HL-60 (cell line): ENCODE results near the gene EAPP.
"Not testable (repeated sequence)": the region's sequence is repeated elsewhere in the genome, so short reads cannot be mapped to it uniquely, and the experiment has no call there.

Experiments
- DNase-seq, 2 experiments: peaks; one replicate each; pipeline ENCODE4 v3.0.0-alpha.2; 2010 to 2020; ENCODE audit warnings: low read depth in 1 of 2, low spot score in 1 of 2
- H3K27ac ChIP-seq: fragments of 250-450 bp; sonication (Bioruptor Pico); replicated peaks from 2 replicates; pipeline ENCODE4 v1.5.1; 2020; ENCODE audit warnings: mild to moderate bottlenecking, moderate library complexity
- H3K27me3 ChIP-seq: fragments of 250-450 bp; sonication (Bioruptor Pico); 2 replicates; pipeline ENCODE4 v1.5.1; 2021; ENCODE audit warnings: mild to moderate bottlenecking, moderate library complexity; ENCODE audit not compliant: insufficient read depth, poor library complexity, severe bottlenecking
- H3K4me3 ChIP-seq: replicated peaks from 2 replicates; pipeline ENCODE4 v1.5.1; 2011; ENCODE audit warnings: mild to moderate bottlenecking, control low read depth, low read length; ENCODE audit not compliant: insufficient read depth
- GABPA ChIP-seq: IDR thresholded peaks from 2 replicates; pipeline ENCODE4 v1.6.1; 2012; ENCODE audit warnings: low read depth
- POLR2AphosphoS5 ChIP-seq: IDR thresholded peaks from 2 replicates; pipeline ENCODE4 v1.6.1; 2012; ENCODE audit warnings: low read depth
- SPI1 ChIP-seq: IDR thresholded peaks from 2 replicates; pipeline ENCODE4 v1.6.1; 2012; ENCODE audit warnings: low read depth, mild to moderate bottlenecking, borderline replicate concordance
- TF ChIP-seq, protein P1 (sequence below): IDR thresholded peaks from 2 replicates; pipeline ENCODE4 v1.6.1; 2012; ENCODE audit warnings: low read depth; ENCODE audit not compliant: insufficient replicate concordance
- TF ChIP-seq, protein P2 (sequence below): IDR thresholded peaks from one replicate; pipeline ENCODE4 v1.5.1; 2011; ENCODE audit warnings: low read length, control low read depth, inconsistent platforms; ENCODE audit not compliant: insufficient read depth

The EAPP gene

DNA sequence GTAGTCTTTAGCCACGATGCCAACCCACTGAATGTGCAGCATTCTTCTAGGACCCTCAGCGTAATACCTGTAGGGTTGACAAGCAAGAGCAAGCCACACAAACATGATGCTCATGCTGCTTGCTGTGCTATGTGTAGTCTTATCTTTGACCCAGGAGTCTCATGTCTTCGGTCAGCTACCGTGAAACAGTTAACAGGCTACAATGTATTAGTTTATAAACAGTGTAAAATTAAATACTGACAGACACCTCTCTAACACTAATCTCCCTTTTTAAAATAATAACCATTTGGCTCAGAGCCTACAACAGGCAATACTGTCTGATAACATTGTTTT lies 1.9 kb downstream of the EAPP start:
- Histone ChIP-seq H3K4me3 (no peak overlapping the region), H3K27me3 (no peaks in the 10 kb centered on the region), H3K27ac (no peak overlapping the region)
- no peak for TF ChIP-seq GABPA
- no peak for TF ChIP-seq SPI1
- TF ChIP-seq, protein P1, sequence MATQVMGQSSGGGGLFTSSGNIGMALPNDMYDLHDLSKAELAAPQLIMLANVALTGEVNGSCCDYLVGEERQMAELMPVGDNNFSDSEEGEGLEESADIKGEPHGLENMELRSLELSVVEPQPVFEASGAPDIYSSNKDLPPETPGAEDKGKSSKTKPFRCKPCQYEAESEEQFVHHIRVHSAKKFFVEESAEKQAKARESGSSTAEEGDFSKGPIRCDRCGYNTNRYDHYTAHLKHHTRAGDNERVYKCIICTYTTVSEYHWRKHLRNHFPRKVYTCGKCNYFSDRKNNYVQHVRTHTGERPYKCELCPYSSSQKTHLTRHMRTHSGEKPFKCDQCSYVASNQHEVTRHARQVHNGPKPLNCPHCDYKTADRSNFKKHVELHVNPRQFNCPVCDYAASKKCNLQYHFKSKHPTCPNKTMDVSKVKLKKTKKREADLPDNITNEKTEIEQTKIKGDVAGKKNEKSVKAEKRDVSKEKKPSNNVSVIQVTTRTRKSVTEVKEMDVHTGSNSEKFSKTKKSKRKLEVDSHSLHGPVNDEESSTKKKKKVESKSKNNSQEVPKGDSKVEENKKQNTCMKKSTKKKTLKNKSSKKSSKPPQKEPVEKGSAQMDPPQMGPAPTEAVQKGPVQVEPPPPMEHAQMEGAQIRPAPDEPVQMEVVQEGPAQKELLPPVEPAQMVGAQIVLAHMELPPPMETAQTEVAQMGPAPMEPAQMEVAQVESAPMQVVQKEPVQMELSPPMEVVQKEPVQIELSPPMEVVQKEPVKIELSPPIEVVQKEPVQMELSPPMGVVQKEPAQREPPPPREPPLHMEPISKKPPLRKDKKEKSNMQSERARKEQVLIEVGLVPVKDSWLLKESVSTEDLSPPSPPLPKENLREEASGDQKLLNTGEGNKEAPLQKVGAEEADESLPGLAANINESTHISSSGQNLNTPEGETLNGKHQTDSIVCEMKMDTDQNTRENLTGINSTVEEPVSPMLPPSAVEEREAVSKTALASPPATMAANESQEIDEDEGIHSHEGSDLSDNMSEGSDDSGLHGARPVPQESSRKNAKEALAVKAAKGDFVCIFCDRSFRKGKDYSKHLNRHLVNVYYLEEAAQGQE, result no peak
- TF ChIP-seq POLR2AphosphoS5, result no peak
- TF ChIP-seq, protein P2, sequence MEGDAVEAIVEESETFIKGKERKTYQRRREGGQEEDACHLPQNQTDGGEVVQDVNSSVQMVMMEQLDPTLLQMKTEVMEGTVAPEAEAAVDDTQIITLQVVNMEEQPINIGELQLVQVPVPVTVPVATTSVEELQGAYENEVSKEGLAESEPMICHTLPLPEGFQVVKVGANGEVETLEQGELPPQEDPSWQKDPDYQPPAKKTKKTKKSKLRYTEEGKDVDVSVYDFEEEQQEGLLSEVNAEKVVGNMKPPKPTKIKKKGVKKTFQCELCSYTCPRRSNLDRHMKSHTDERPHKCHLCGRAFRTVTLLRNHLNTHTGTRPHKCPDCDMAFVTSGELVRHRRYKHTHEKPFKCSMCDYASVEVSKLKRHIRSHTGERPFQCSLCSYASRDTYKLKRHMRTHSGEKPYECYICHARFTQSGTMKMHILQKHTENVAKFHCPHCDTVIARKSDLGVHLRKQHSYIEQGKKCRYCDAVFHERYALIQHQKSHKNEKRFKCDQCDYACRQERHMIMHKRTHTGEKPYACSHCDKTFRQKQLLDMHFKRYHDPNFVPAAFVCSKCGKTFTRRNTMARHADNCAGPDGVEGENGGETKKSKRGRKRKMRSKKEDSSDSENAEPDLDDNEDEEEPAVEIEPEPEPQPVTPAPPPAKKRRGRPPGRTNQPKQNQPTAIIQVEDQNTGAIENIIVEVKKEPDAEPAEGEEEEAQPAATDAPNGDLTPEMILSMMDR, result no peak
- DNase-seq, result no peak

DNA sequence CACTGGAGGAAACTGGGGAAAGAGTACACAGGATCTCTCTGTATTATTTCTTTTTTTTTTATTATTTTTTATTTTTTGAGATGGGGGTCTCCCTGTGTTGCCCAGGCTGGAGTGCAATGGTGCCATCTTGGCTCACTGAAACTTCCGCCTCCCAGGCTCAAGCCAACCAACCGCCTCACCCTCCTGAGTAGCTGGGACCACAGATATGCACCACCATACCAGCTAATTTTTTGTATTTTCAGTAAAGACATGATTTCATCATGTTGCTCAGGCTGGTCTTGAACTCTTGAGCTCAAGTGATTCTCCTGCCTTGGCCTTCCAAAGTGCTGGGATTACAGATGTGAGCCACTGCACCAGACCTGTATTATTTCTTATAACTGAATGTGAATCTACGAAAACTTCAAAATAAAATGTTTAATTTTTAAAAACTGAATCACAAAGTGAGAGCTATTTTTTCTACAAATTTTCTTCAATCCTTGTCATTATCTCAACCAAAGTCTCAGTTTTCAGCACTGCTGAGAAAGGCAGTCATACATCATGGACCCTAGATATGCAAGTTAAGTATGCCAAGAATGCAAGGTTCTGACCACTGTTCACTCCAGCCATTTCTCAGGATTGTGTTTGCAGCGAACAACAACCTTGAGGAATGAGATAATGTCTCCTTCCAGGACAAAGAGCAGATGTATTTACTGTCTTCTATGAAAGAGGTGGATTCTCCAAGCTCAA lies 2.4 kb downstream of the EAPP start:
- TF ChIP-seq, protein P1, result no peak
- TF ChIP-seq, protein P2, result no peak
- no peak for TF ChIP-seq GABPA
- TF ChIP-seq SPI1, result no peak
- TF ChIP-seq POLR2AphosphoS5, result no peak
- H3K4me3 ChIP-seq, result no peak overlapping the region
- H3K27ac ChIP-seq, result no peak overlapping the region

DNA sequence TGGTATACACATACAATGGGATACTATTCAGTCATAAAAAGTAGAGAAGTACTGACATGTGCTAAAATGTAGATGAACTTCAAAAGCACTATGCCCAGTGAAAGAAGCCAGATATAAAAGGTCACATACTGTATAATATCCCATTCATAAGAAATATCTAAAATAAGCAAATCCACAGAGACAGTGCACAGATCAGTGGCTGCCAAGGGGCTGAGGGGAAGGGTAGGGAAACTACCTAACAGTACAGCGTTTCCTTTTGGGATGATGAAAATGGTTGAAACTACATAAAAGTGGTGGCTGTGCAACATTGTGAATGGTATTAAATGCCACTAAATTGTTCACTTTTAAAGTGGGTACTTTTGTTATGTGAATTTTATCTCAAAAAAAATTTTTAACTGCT lies 11.9 kb downstream of the EAPP start:
- H3K4me3 ChIP-seq, result no peak overlapping the region
- H3K27me3 ChIP-seq, result no peaks in the 10 kb centered on the region
- H3K27ac ChIP-seq, result no peak overlapping the region
- DNase-seq, result no peak
- TF ChIP-seq POLR2AphosphoS5 (no peak), GABPA (no peak), SPI1 (no peak)
- TF ChIP-seq, protein P1, result no peak
- TF ChIP-seq, protein P2, result no peak

More for the DNA sequence above, 2.4 kb downstream of the EAPP start:
- DNase-seq, result no peak
- H3K27me3 ChIP-seq, result no peaks in the 10 kb centered on the region

DNA sequence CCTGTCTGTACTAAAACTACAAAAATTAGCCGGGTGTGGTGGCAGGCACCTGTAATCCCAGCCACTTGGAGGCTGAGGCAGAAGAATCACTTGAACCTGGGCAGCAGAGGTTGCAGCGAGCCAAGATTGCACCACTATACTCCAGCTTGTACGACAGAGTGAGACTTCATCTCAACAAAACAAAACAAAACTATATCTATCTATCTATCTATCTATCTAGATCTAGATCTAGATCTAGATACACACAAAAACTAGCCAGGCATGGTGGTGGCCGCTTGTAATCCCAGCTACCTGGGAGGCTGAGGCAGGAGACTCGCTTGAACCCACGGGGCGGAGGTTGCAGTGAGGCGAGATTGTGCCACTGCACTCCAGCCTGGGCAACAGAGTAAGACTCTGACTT lies 15.3 kb downstream of the EAPP start:
- H3K4me3 ChIP-seq, DNase-seq, H3K27ac ChIP-seq, H3K27me3 ChIP-seq: not testable (repeated sequence)
